GM12864 (cell line): ENCODE data around the gene NRXN2.

ENCODE experiments used
- DNase-seq: peaks from one replicate; pipeline ENCODE4 v3.0.0-alpha.2; 2011; ENCODE audit warnings: low read depth
- H3K4me3 ChIP-seq: 2 replicates; pipeline ENCODE4 v1.5.1; 2011; ENCODE audit warnings: mild to moderate bottlenecking, low read depth, low read length, control low read depth
- TF ChIP-seq, protein P1 (sequence below): IDR thresholded peaks from 2 replicates; pipeline ENCODE4 v1.5.1; 2011; ENCODE audit warnings: low read depth, mild to moderate bottlenecking, moderate library complexity, low read length, control low read depth, inconsistent platforms; ENCODE audit errors: missing control alignments

NRXN2 gene

GRCh38 chr11:64605656-64606585 lies 117.1 kb downstream of the NRXN2 start:
- DNase-seq: no peak
- TF ChIP-seq, protein P1, sequence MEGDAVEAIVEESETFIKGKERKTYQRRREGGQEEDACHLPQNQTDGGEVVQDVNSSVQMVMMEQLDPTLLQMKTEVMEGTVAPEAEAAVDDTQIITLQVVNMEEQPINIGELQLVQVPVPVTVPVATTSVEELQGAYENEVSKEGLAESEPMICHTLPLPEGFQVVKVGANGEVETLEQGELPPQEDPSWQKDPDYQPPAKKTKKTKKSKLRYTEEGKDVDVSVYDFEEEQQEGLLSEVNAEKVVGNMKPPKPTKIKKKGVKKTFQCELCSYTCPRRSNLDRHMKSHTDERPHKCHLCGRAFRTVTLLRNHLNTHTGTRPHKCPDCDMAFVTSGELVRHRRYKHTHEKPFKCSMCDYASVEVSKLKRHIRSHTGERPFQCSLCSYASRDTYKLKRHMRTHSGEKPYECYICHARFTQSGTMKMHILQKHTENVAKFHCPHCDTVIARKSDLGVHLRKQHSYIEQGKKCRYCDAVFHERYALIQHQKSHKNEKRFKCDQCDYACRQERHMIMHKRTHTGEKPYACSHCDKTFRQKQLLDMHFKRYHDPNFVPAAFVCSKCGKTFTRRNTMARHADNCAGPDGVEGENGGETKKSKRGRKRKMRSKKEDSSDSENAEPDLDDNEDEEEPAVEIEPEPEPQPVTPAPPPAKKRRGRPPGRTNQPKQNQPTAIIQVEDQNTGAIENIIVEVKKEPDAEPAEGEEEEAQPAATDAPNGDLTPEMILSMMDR: no peak

DNA sequence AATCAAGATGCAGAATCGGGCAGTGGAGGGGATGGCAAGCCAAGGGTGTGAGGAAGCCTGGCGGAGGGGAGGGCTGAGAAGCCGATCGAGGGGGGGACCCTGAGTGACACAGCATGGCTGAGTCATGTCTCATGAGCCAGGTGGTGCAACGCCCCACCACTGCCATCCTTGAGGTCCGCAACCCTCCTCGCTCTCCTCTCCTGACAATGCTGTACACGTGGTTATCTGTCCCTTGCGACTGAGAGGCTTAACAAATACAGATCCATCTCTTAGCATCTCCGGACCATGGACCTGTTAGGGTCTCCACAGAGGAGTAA lies 117.8 kb downstream of the NRXN2 start:
- TF ChIP-seq, protein P1: no peak
- no peak for DNase-seq

More at GRCh38 chr11:64605656-64606585, 117.1 kb downstream of the NRXN2 start:
- H3K4me3 ChIP-seq: no peak overlapping the region

DNA sequence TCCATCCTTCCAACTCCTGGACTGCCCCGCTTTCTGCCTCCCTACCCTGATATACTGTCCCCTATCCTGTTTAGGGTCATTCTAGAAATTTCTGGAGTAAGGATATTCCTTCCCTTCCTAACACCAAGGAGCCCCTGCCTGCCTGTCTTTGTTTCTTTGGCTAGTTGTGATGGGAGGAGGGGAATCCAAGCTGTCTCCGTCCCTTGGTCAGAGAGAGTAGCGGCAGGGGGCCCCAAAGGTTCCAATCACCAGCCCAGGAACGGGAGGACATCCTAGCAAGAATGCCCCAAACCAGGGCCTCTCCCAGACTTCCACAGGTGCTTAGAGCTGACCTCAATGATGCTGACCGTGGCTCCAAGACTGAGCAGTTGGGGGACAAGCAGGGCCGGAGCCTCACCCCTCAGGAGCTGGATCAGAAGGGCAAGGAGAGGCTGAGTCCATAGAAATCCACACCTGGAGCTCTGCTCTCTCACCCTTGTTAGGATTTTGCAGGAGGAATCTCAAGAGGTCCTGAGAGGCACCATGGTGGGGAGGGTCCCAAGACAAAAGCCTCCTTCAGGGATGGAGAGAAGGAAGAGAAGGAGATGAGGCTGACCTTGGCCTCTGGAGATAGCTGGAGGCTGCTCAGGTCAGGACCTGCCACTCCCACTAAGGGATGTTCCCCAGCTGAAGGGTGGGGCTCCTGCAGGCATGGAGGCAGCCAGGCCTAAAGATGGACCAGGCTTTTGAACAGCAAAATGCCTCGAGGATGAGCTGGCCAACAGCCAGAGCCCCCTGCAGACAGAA lies 118.3 kb downstream of the NRXN2 start:
- TF ChIP-seq, protein P1: no peak
- no peak for DNase-seq
- no peak overlapping the region for H3K4me3 ChIP-seq

More for the DNA sequence above, 117.8 kb downstream of the NRXN2 start:
- no peak overlapping the region for H3K4me3 ChIP-seq

GRCh38 chr11:64603411-64604110 lies 119.4 kb downstream of the NRXN2 start:
- no peak for DNase-seq
- TF ChIP-seq, protein P1: no peak
- H3K4me3 ChIP-seq: no peak overlapping the region

DNA sequence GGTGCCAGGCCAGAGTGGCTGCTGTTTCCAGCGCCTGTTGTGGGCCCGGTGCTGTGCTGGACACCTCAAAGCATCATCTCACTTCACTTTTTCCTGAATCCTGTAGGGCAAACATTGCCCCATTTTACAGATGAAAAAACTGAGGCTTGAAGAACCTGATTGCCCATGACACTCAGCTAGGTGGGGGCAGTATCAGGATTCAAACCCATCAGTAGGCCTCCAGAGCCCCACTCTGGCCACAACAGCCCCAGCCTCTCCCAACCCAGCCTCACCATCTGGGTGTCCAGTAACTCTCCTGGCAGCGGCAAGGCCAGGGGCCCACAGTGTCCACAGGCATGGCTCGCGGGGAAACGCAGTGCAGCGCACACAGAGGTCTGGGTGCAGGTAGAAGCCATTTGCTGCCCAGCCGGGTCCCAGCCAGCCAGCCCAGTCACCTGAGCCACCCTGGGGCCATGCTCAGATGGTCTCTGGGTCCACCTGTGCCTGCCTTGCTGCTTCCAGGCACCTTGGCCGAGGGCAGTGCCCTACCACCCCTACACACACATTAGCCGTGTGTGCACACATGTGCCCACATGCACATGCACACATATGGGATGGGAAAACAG lies 120.4 kb downstream of the NRXN2 start:
- DNase-seq: no peak
- no peak overlapping the region for H3K4me3 ChIP-seq
- TF ChIP-seq, protein P1: no peak

GRCh38 chr11:64601605-64602465 lies 121.2 kb downstream of the NRXN2 start:
- H3K4me3 ChIP-seq: no peak overlapping the region
- DNase-seq: no peak
- TF ChIP-seq, protein P1: no peak
